HCT116 (cell line): ENCODE results near the gene KIRREL2. TPM values are rescaled to one million over a fixed set of nuclear protein-coding genes. Genes with fewer than 3 reads are reported as not detected.
A peak's percentile ranks its signal among the peaks of the same experiment; 100 is the strongest.

Experiments
- ATAC-seq: fragments of 200-7000 bp; cut with Tn5 transposase; 2 replicates; pipeline ENCODE4 v1.9.1; 2020; ENCODE audit warnings: mild to moderate bottlenecking, moderate library complexity
- BruUV-seq: library from RNA; stranded (reverse); fragments of 400-500 nt; replicated peaks from 2 replicates; lab custom pipeline; 2021; lab: Mats Ljungman, UMichigan
- CTCF ChIA-PET: fragments of 300-600 bp; sonication (Branson Sonifier 250); formaldehyde crosslinking; loops from one replicate; lab custom pipeline; 2021; ENCODE audit warnings: antibody characterized with exemption; lab: Charles Lee
- POLR2A ChIA-PET: fragments of 300-600, 350-600 bp; sonication (Branson Sonifier 250); formaldehyde crosslinking; loops from one replicate; lab custom pipeline; 2021; ENCODE audit warnings: antibody characterized with exemption; lab: Charles Lee
- RAD21 ChIA-PET, 2 experiments: fragments of 300-600 bp; sonication (Branson Sonifier 250); formaldehyde crosslinking; loops; one replicate each; lab custom pipeline; 2023; ENCODE audit warnings: low total read pairs in 2 of 2; ENCODE audit not compliant: uncharacterized antibody in 2 of 2, unreplicated experiment in 2 of 2, low non-redundant PET in 1 of 2; lab: Charles Lee
- DNase-seq: peaks from one replicate; pipeline ENCODE4 v3.0.0-alpha.2; 2010; ENCODE audit warnings: low read depth, low spot score
- H2AFZ ChIP-seq: fragments of 200-600 bp; shearing (Covaris generic), sonication (generic); 2 replicates; pipeline ENCODE4 v1.6.1; 2017; ENCODE audit warnings: low read depth, mixed run types, mixed read lengths, antibody characterized with exemption, low read length; ENCODE audit not compliant: poor library complexity, severe bottlenecking
- H3K27ac ChIP-seq: 2 replicates; pipeline ENCODE4 v1.5.1; 2012; ENCODE audit warnings: low read depth, low read length
- H3K27me3 ChIP-seq: fragments of 200-600 bp; sonication (generic); 2 replicates; pipeline ENCODE4 v1.6.1; 2016; ENCODE audit warnings: mixed run types, low read length, mixed read lengths; ENCODE audit not compliant: insufficient read depth
- H3K36me3 ChIP-seq, 2 experiments: fragments of 200-500 bp in 1 of 2; fragments of 200-600 bp in 1 of 2; sonication (Bioruptor generic) in 1 of 2; sonication (generic) in 1 of 2; 2 replicates each; pipeline versions ENCODE4 v1.5.1 to v1.6.1; 2014 to 2016; ENCODE audit warnings: low read length in 2 of 2, inconsistent platforms in 1 of 2, mixed read lengths in 1 of 2, mixed run types in 1 of 2; ENCODE audit not compliant: insufficient read depth in 2 of 2, control insufficient read depth in 1 of 2
- H3K4me1 ChIP-seq, 2 experiments: fragments of 200-600 bp in 1 of 2; sonication (generic) in 1 of 2; 2 replicates each; pipeline versions ENCODE4 v1.5.1 to v1.6.1; 2012 to 2017; ENCODE audit warnings: low read length in 2 of 2, inconsistent platforms in 1 of 2, mild to moderate bottlenecking in 1 of 2, mixed read lengths in 1 of 2, mixed run types in 1 of 2, moderate library complexity in 1 of 2; ENCODE audit not compliant: insufficient read depth in 2 of 2, control insufficient read depth in 1 of 2
- H3K4me2 ChIP-seq: fragments of 200-600 bp; sonication (generic); 2 replicates; pipeline ENCODE4 v1.6.1; 2017; ENCODE audit warnings: mixed run types, low read length, mixed read lengths
- H3K4me3 ChIP-seq, 2 experiments: fragments of 200-600 bp in 1 of 2; sonication (generic) in 1 of 2; replicated peaks in 1 of 2; 2 replicates each; pipeline ENCODE4 v1.5.1; 2011 to 2016; ENCODE audit warnings: low read length in 2 of 2, control low read depth in 1 of 2, low read depth in 1 of 2, mild to moderate bottlenecking in 1 of 2, mixed read lengths in 1 of 2, mixed run types in 1 of 2
- H3K79me2 ChIP-seq: fragments of 200-600 bp; sonication (generic); 2 replicates; pipeline ENCODE4 v1.6.1; 2017; ENCODE audit warnings: mild to moderate bottlenecking, mixed run types, low read length, moderate library complexity, mixed read lengths; ENCODE audit not compliant: insufficient read depth
- H3K9ac ChIP-seq: fragments of 200-600 bp; sonication (generic); 2 replicates; pipeline ENCODE4 v1.6.1; 2016; ENCODE audit warnings: low read length, mixed read lengths
- H3K9me2 ChIP-seq: fragments of 200-600 bp; sonication (generic), shearing (Covaris generic); 2 replicates; pipeline ENCODE4 v1.6.1; 2017; ENCODE audit warnings: mixed run types, mild to moderate bottlenecking, moderate library complexity; ENCODE audit not compliant: insufficient read depth
- H3K9me3 ChIP-seq, 2 experiments: fragments of 200-500 bp in 1 of 2; fragments of 200-600 bp in 1 of 2; sonication (Bioruptor generic) in 1 of 2; sonication (generic) in 1 of 2; 2 replicates each; pipeline ENCODE4 v1.6.1; 2014 to 2017; ENCODE audit warnings: low read length in 2 of 2, mixed read lengths in 2 of 2, inconsistent platforms in 1 of 2, low read depth in 1 of 2, mild to moderate bottlenecking in 1 of 2, mixed run types in 1 of 2, moderate library complexity in 1 of 2; ENCODE audit not compliant: control insufficient read depth in 1 of 2, insufficient read depth in 1 of 2
- H4K20me1 ChIP-seq: fragments of 200-600 bp; sonication (generic), shearing (Covaris generic); 2 replicates; pipeline ENCODE4 v1.6.1; 2017; ENCODE audit warnings: mixed run types, mild to moderate bottlenecking, moderate library complexity; ENCODE audit not compliant: insufficient read depth
- CBX3 ChIP-seq: IDR thresholded peaks from 2 replicates; pipeline ENCODE4 v1.6.1; 2012; ENCODE audit warnings: low read depth
- CEBPB ChIP-seq: IDR thresholded peaks from 2 replicates; pipeline ENCODE4 v1.6.1; 2012; ENCODE audit warnings: low read depth
- CTCF ChIP-seq, 3 experiments: fragments of 200-600 bp in 1 of 3; sonication (generic) in 1 of 3; IDR thresholded peaks in 2 of 3; conservative IDR thresholded peaks in 1 of 3; 2 replicates each; pipeline ENCODE4 v1.5.1; 2012 to 2017; ENCODE audit warnings: low read depth in 2 of 3, low read length in 2 of 3, antibody characterized with exemption in 1 of 3, borderline replicate concordance in 1 of 3, control low read depth in 1 of 3, mild to moderate bottlenecking in 1 of 3, mixed read lengths in 1 of 3, mixed run types in 1 of 3, moderate library complexity in 1 of 3; ENCODE audit not compliant: insufficient read depth in 1 of 3
- EGR1 ChIP-seq: IDR thresholded peaks from 2 replicates; pipeline ENCODE4 v1.6.1; 2012; ENCODE audit warnings: low read depth
- ELF1 ChIP-seq: IDR thresholded peaks from 2 replicates; pipeline ENCODE4 v1.6.1; 2012; ENCODE audit warnings: low read depth, borderline replicate concordance
- EZH2 ChIP-seq: fragments of 200-600 bp; sonication (generic); IDR thresholded peaks from 2 replicates; pipeline ENCODE4 v1.6.1; 2017; ENCODE audit warnings: antibody characterized with exemption, mixed run types
- EZH2phosphoT487 ChIP-seq: fragments of 200-600 bp; IDR thresholded peaks from 2 replicates; pipeline ENCODE4 v1.6.1; 2018; ENCODE audit warnings: antibody characterized with exemption, borderline replicate concordance
- FOSL1 ChIP-seq: IDR thresholded peaks from 2 replicates; pipeline ENCODE4 v1.6.1; 2012; ENCODE audit warnings: low read depth
- JUND ChIP-seq: IDR thresholded peaks from 2 replicates; pipeline ENCODE4 v1.6.1; 2012
- MAX ChIP-seq: IDR thresholded peaks from 2 replicates; pipeline ENCODE4 v1.6.1; 2012
- POLR2A ChIP-seq: IDR thresholded peaks from 2 replicates; pipeline ENCODE4 v1.7.0; 2011; ENCODE audit warnings: borderline replicate concordance; ENCODE audit not compliant: insufficient read depth, insufficient read length; ENCODE audit errors: extremely low read depth
- RAD21 ChIP-seq: IDR thresholded peaks from 2 replicates; pipeline ENCODE4 v1.6.1; 2012; ENCODE audit warnings: low read depth, mild to moderate bottlenecking
- REST ChIP-seq: IDR thresholded peaks from 2 replicates; pipeline ENCODE4 v1.6.1; 2012; ENCODE audit warnings: low read depth
- SIN3A ChIP-seq: IDR thresholded peaks from 2 replicates; pipeline ENCODE4 v1.6.1; 2012; ENCODE audit warnings: low read depth
- SP1 ChIP-seq: IDR thresholded peaks from 2 replicates; pipeline ENCODE4 v1.6.1; 2012; ENCODE audit warnings: low read depth
- TCF7L2 ChIP-seq: IDR thresholded peaks from 2 replicates; pipeline ENCODE4 v1.7.0; 2011; ENCODE audit warnings: borderline replicate concordance, inconsistent platforms; ENCODE audit not compliant: insufficient read depth, insufficient read length; ENCODE audit errors: extremely low read depth
- YY1 ChIP-seq: IDR thresholded peaks from 2 replicates; pipeline ENCODE4 v1.6.1; 2011; ENCODE audit warnings: low read length, low read depth, moderate library complexity, mild to moderate bottlenecking; ENCODE audit not compliant: insufficient replicate concordance; ENCODE audit errors: extremely low read depth
- ZBTB33 ChIP-seq: IDR thresholded peaks from 2 replicates; pipeline ENCODE4 v1.6.1; 2011; ENCODE audit warnings: mild to moderate bottlenecking, low read length, moderate library complexity; ENCODE audit not compliant: insufficient replicate concordance; ENCODE audit errors: extremely low read depth
- intact Hi-C: fragments of 100-400 bp; cut with micrococcal nuclease; formaldehyde crosslinking; loops from 2 replicates; pipeline ENCODE4 v1.10.0; 2022
- total RNA-seq: library from RNA; stranded (reverse); gene quantifications from one replicate; pipeline ENCODE4 v1.2.1, GENCODE V29; 2021; ENCODE audit not compliant: unreplicated experiment

KIRREL2 gene
- total RNA-seq, 1 experiment from 2014 or later = 1.3 TPM

- no peaks in the 10 kb centered on the region for H3K27me3 ChIP-seq
Measured at GRCh38 chr19:35890113-35890650, 33.5 kb downstream of the KIRREL2 start.

More at GRCh38 chr19:35890113-35890650, 33.5 kb downstream of the KIRREL2 start:
- DNase-seq = no peak
- BruUV-seq = no TSS peak
- Histone ChIP-seq H3K4me2 (no peak overlapping the region), H3K27ac (no peak overlapping the region), H3K9ac (no peak overlapping the region), H3K9me3 (no peaks in the 10 kb centered on the region), H3K9me2 (no peaks in the 10 kb centered on the region), H2AFZ (no peak overlapping the region), H4K20me1 (no peaks in the 10 kb centered on the region), H3K36me3 (peaks cover 28 to 40% of the 10 kb centered on the region in 2 experiments; a peak in 3 of 4 replicates)
- intact Hi-C loops = no loop called here
- CTCF ChIA-PET = no interaction called here
- POLR2A ChIA-PET = interaction anchor here (1.3 kb wide), 1 partner anchor 10 kb away, joined by 3 read pairs; the partner anchor contains the start of gene NFKBID
- RAD21 ChIA-PET = no interaction called here
- peak; percentile 22; the same call in 1 of the 2 replicates for ATAC-seq
- TF ChIP-seq SP1 (no peak), REST (no peak), ZBTB33 (no peak), MAX (no peak), TCF7L2 (no peak), ELF1 (no peak), EZH2phosphoT487 (no peak), CTCF (IDR thresholded peaks at IDR 0.05 in 2 of 3, conservative IDR thresholded peaks at IDR 0.05 in 1 of 3; ENCODE audit: borderline replicate concordance in 1 of 3, insufficient read depth in 1 of 3, low read depth in 2 of 3, low read length in 2 of 3) (no peak), FOSL1 (no peak), YY1 (no peak), RAD21 (no peak), EGR1 (no peak), CBX3 (no peak), JUND (no peak), CEBPB (no peak), POLR2A (no peak), SIN3A (no peak), EZH2 (no peak)
- TF ChIP-seq, all 23 proteins: peak for 0
- no peak overlapping the region for H3K4me3 ChIP-seq
- no peaks in the 10 kb centered on the region for H3K79me2 ChIP-seq
- H3K4me1 ChIP-seq = no peaks in the 10 kb centered on the region
